Esophagus muscularis mucosa (tissue), 3 donors: ENCODE measurements around the gene OPRL1.
"Not testable (repeated sequence)": the region's sequence is repeated elsewhere in the genome, so short reads cannot be mapped to it uniquely, and the experiment has no call there.

ENCODE experiments used
- CTCF ChIP-seq, 3 experiments: fragments of 200-600 bp in 2 of 3; fragments of 450-650 bp in 1 of 3; sonication (generic) in 2 of 3; IDR thresholded peaks; one replicate each; pipeline ENCODE4 v1.5.1; 2017 to 2019; ENCODE audit warnings: antibody characterized with exemption in 3 of 3, mild to moderate bottlenecking in 2 of 3, moderate library complexity in 1 of 3
- POLR2A ChIP-seq: fragments of 450-650 bp; IDR thresholded peaks from one replicate; pipeline ENCODE4 v1.6.1; 2017; ENCODE audit warnings: antibody characterized with exemption, moderate library complexity, mild to moderate bottlenecking, low read depth
- POLR2AphosphoS5 ChIP-seq, 2 donors: sonication (generic); formaldehyde crosslinking; IDR thresholded peaks; one replicate each; pipeline ENCODE4 v1.6.1; 2017; ENCODE audit warnings: antibody characterized with exemption in 2 of 2

- TF ChIP-seq CTCF (IDR thresholded peaks at IDR 0.05); POLR2A; POLR2AphosphoS5 (IDR thresholded peaks at IDR 0.05): not testable (repeated sequence)
Measured at GRCh38 chr20:64087226-64087825, 7.4 kb downstream of the OPRL1 start.
